PC-9 (cell line): Measurements from ENCODE around the gene TAF1A. TPM values are rescaled to one million over a fixed set of nuclear protein-coding genes. Genes with fewer than 3 reads are reported as not detected.

Experiments used
- BruUV-seq: library from RNA; stranded (reverse); fragments of 400-500 nt; replicated peaks from 2 replicates; lab custom pipeline; 2021; lab: Mats Ljungman, UMichigan
- CTCF ChIA-PET: fragments of 300-600 bp; sonication (Branson Sonifier 250); formaldehyde crosslinking; loops from one replicate; lab custom pipeline; 2022; ENCODE audit warnings: antibody characterized with exemption; lab: Charles Lee
- POLR2A ChIA-PET: fragments of 300-600 bp; sonication (Branson Sonifier 250); formaldehyde crosslinking; loops from one replicate; lab custom pipeline; 2022; ENCODE audit warnings: antibody characterized with exemption; ENCODE audit not compliant: unreplicated experiment; lab: Charles Lee
- DNase-seq, 2 experiments: peaks; one replicate each; pipeline versions ENCODE4 v3.0.0 to v3.0.0-alpha.2; 2015 to 2022; ENCODE audit warnings: mixed read lengths in 1 of 2
- H2AFZ ChIP-seq: fragments of 200-600 bp; sonication (generic); 2 replicates; pipeline ENCODE4 v1.8.1; 2017; ENCODE audit warnings: antibody characterized with exemption
- H3F3A ChIP-seq: fragments of 200-600 bp; sonication (generic); 2 replicates; pipeline ENCODE4 v1.8.1; 2017; ENCODE audit warnings: antibody characterized with exemption, mild to moderate bottlenecking, low read depth; ENCODE audit not compliant: insufficient read depth
- H3K27ac ChIP-seq: fragments of 200-600 bp; sonication (generic); 2 replicates; pipeline ENCODE4 v1.6.1; 2016; ENCODE audit warnings: mixed run types
- H3K27me3 ChIP-seq: fragments of 200-600 bp; sonication (generic); 2 replicates; pipeline ENCODE4 v1.6.1; 2016; ENCODE audit warnings: low read depth, mixed run types; ENCODE audit not compliant: insufficient read depth
- H3K36me3 ChIP-seq: fragments of 200-600 bp; sonication (generic); 2 replicates; pipeline ENCODE4 v1.6.1; 2016; ENCODE audit warnings: low read depth, mixed run types
- H3K4me1 ChIP-seq: fragments of 200-600 bp; sonication (generic); replicated peaks from 2 replicates; pipeline ENCODE4 v1.6.1; 2016; ENCODE audit warnings: mixed run types; ENCODE audit not compliant: insufficient read depth
- H3K4me2 ChIP-seq: fragments of 200-600 bp; sonication (generic); 2 replicates; pipeline ENCODE4 v1.6.1; 2017; ENCODE audit warnings: mixed run types
- H3K4me3 ChIP-seq: fragments of 200-600 bp; sonication (generic); 2 replicates; pipeline ENCODE4 v1.6.1; 2016; ENCODE audit warnings: mixed run types
- H3K79me2 ChIP-seq: fragments of 200-600 bp; sonication (generic); 2 replicates; pipeline ENCODE4 v1.6.1; 2017; ENCODE audit warnings: low read depth, mixed run types
- H3K9me2 ChIP-seq: fragments of 200-600 bp; sonication (generic); 2 replicates; pipeline ENCODE4 v1.8.1; 2017; ENCODE audit warnings: mild to moderate bottlenecking; ENCODE audit not compliant: insufficient read depth
- H3K9me3 ChIP-seq: fragments of 200-600 bp; sonication (generic); 2 replicates; pipeline ENCODE4 v1.8.1; 2016; ENCODE audit warnings: low read depth; ENCODE audit not compliant: insufficient read depth
- H4K20me1 ChIP-seq: fragments of 200-600 bp; sonication (generic); 2 replicates; pipeline ENCODE4 v1.8.1; 2017; ENCODE audit not compliant: insufficient read depth
- EZH2 ChIP-seq: fragments of 200-600 bp; sonication (generic); IDR thresholded peaks from 2 replicates; pipeline ENCODE4 v1.8.0; 2017; ENCODE audit warnings: antibody characterized with exemption, low read depth
- intact Hi-C: fragments of 100-400 bp; cut with micrococcal nuclease; formaldehyde crosslinking; loops from one replicate; pipeline ENCODE4 v1.10.0; 2022; ENCODE audit not compliant: unreplicated experiment
- total RNA-seq: library from RNA; stranded (reverse); gene quantifications from 2 replicates; pipeline ENCODE4 v1.2.3, GENCODE V29; 2021
- TF ChIP-seq, protein P1 (sequence below): fragments of 200-600 bp; sonication (generic); conservative IDR thresholded peaks from 2 replicates; pipeline ENCODE4 v1.6.1; 2017; ENCODE audit warnings: mixed run types, antibody characterized with exemption, mild to moderate bottlenecking, moderate library complexity

TAF1A gene
- total RNA-seq, 1 experiment from 2014 or later: 18.4 TPM

DNA sequence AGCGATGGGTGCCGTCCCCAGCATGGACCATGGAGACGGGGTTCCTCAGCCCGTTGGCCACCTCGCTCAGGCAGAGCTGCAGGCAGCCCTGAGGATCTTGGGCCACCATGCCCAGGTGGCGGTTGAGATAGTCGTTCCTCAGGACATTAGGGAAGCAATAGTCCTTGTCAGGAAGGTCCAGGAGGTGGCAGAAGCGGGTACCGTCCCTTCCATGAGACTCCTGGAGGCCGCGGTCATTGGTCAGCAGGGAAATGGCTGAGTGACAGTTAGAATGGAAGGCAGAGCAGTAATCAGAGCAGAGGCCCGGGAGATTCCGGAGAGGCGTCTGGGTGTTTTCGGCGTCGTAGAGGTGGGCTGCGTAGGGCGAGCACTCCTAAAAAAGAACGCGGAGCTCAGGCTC, 45.9 kb downstream of the TAF1A start:
- H3K27me3 ChIP-seq: no peaks in the 10 kb centered on the region
- no peak for TF ChIP-seq EZH2
- TF ChIP-seq, protein P1, sequence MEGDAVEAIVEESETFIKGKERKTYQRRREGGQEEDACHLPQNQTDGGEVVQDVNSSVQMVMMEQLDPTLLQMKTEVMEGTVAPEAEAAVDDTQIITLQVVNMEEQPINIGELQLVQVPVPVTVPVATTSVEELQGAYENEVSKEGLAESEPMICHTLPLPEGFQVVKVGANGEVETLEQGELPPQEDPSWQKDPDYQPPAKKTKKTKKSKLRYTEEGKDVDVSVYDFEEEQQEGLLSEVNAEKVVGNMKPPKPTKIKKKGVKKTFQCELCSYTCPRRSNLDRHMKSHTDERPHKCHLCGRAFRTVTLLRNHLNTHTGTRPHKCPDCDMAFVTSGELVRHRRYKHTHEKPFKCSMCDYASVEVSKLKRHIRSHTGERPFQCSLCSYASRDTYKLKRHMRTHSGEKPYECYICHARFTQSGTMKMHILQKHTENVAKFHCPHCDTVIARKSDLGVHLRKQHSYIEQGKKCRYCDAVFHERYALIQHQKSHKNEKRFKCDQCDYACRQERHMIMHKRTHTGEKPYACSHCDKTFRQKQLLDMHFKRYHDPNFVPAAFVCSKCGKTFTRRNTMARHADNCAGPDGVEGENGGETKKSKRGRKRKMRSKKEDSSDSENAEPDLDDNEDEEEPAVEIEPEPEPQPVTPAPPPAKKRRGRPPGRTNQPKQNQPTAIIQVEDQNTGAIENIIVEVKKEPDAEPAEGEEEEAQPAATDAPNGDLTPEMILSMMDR: no peak
- DNase-seq: no peak
- H3K36me3 ChIP-seq: no peaks in the 10 kb centered on the region
- no TSS peak for BruUV-seq
- no peak overlapping the region for H2AFZ ChIP-seq
- ChIA-PET CTCF (interaction anchor here (0.6 kb wide), 1 partner anchor 42 kb away, joined by 10 read pairs; no protein-coding TSS in a partner anchor), POLR2A (no interaction called here)
- intact Hi-C loops: no loop called here
- peaks cover 26% of the 10 kb centered on the region for H3K4me1 ChIP-seq
- no peak overlapping the region for H3K4me2 ChIP-seq
- H3F3A ChIP-seq: peaks cover 15% of the 10 kb centered on the region; the same call in 1 of the 2 replicates
- H3K9me2 ChIP-seq: no peaks in the 10 kb centered on the region
- H3K27ac ChIP-seq: no peak overlapping the region
- H3K4me3 ChIP-seq: no peak overlapping the region
- H4K20me1 ChIP-seq: no peaks in the 10 kb centered on the region
- no peaks in the 10 kb centered on the region for H3K79me2 ChIP-seq
- H3K9me3 ChIP-seq: no peaks in the 10 kb centered on the region

DNA sequence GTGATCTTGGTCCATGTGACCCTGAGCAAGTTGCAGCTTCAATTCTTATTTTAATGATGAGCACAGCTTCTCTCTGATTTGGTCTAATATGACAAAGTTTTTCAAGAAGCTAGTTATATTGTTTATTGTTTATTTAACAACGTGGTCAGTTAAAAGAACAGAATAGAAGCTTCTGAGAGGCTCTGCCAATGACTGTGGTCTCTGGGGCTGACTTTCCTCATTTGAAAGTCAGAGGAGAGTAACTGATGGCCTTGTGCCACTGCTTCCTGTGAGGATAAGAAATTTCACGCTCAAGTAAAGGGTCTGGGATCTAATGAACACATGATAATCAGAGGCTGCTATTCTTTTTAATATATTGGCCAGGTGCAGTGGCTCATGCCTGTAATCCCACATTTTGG, 49.1 kb downstream of the TAF1A start:
- TF ChIP-seq EZH2: no peak
- TF ChIP-seq, protein P1: no peak
- Histone ChIP-seq H3K4me3 (no peak overlapping the region), H3K79me2 (no peaks in the 10 kb centered on the region), H3K4me1 (no peaks in the 10 kb centered on the region), H3F3A (peaks cover 4% of the 10 kb centered on the region; the same call in 1 of the 2 replicates), H3K27ac (no peak overlapping the region), H3K9me3 (no peaks in the 10 kb centered on the region), H3K27me3 (no peaks in the 10 kb centered on the region), H3K4me2 (no peak overlapping the region), H4K20me1 (no peaks in the 10 kb centered on the region), H3K9me2 (no peaks in the 10 kb centered on the region), H2AFZ (no peak overlapping the region), H3K36me3 (no peaks in the 10 kb centered on the region)
- BruUV-seq: no TSS peak
- intact Hi-C loops: no loop called here
- ChIA-PET POLR2A (no interaction called here), CTCF (no interaction called here)
- DNase-seq: no peak

GRCh38 chr1:222539951-222540597, 49.7 kb downstream of the TAF1A start:
- H3K9me2 ChIP-seq: no peaks in the 10 kb centered on the region
- H3K4me2 ChIP-seq: no peak overlapping the region
- no peaks in the 10 kb centered on the region for H3K9me3 ChIP-seq
- no peak overlapping the region for H3K27ac ChIP-seq
- peaks cover 5% of the 10 kb centered on the region; the same call in 1 of the 2 replicates for H3F3A ChIP-seq
- no peaks in the 10 kb centered on the region for H4K20me1 ChIP-seq
- CTCF ChIA-PET: interaction anchor here (0.6 kb wide), 1 partner anchor 35 kb away, joined by 3 read pairs; no protein-coding TSS in a partner anchor
- DNase-seq: no peak
- no peak overlapping the region for H3K4me3 ChIP-seq
- TF ChIP-seq, protein P1: no peak
- no peak for TF ChIP-seq EZH2
- intact Hi-C loops: no loop called here
- H3K36me3 ChIP-seq: no peaks in the 10 kb centered on the region
- H2AFZ ChIP-seq: peak overlapping the region; percentile 24; the same call in 1 of the 2 replicates
- H3K27me3 ChIP-seq: no peaks in the 10 kb centered on the region
- H3K4me1 ChIP-seq: no peaks in the 10 kb centered on the region
- H3K79me2 ChIP-seq: no peaks in the 10 kb centered on the region
- BruUV-seq: no TSS peak
- POLR2A ChIA-PET: no interaction called here
